Testis (tissue), 3 donors: ENCODE measurements around the gene ASTL. TPM values are rescaled to one million over a fixed set of nuclear protein-coding genes. Genes with fewer than 3 reads are reported as not detected.
A peak's percentile ranks its signal among the peaks of the same experiment; 100 is the strongest.

Experiments used
- DNase-seq: peaks from one replicate; pipeline ENCODE4 v3.0.0-alpha.2; 2019
- H3K27ac ChIP-seq, 2 donors: fragments of 200-600 bp; sonication (generic); one replicate each; pipeline ENCODE4 v1.5.1; 2019
- H3K27me3 ChIP-seq: fragments of 200-600 bp; sonication (generic); one replicate; pipeline ENCODE4 v1.5.1; 2019
- H3K36me3 ChIP-seq: fragments of 200-600 bp; sonication (generic); one replicate; pipeline ENCODE4 v1.5.1; 2017; ENCODE audit warnings: low read depth; ENCODE audit errors: missing control alignments
- H3K4me1 ChIP-seq: fragments of 200-600 bp; sonication (generic); one replicate; pipeline ENCODE4 v1.5.1; 2019
- H3K4me3 ChIP-seq, 2 donors: fragments of 200-600 bp; sonication (generic); one replicate each; pipeline ENCODE4 v1.5.1; 2017 to 2019
- H3K9me3 ChIP-seq: fragments of 200-600 bp; sonication (generic); one replicate; pipeline ENCODE4 v1.5.1; 2017
- CTCF ChIP-seq, 3 experiments: fragments of 450-650 bp in 2 of 3; fragments of 200-600 bp in 1 of 3; sonication (generic) in 1 of 3; IDR thresholded peaks; one replicate each; pipeline ENCODE4 v1.5.1; 2016 to 2019; ENCODE audit warnings: antibody characterized with exemption in 3 of 3, mild to moderate bottlenecking in 2 of 3, moderate library complexity in 1 of 3
- POLR2A ChIP-seq: fragments of 450-650 bp; IDR thresholded peaks from one replicate; pipeline ENCODE4 v1.6.1; 2017; ENCODE audit warnings: antibody characterized with exemption, mild to moderate bottlenecking, moderate library complexity
- WGBS, 2 donors: methylation state at CpG; one replicate each; pipeline ENCODE4 v1.1.5; 2018; 5-methylcytosine and 5-hydroxymethylcytosine counted together
- intact Hi-C: fragments of 100-400 bp; cut with DNase I; formaldehyde crosslinking; loops from one replicate; pipeline ENCODE4 v1.15.1; 2023; ENCODE audit warnings: low total_unique reads
- polyA plus RNA-seq: library from polyadenylated mRNA; stranded (reverse); fragments of 350-450 nt; fragmentation: Illumina TruSeq; extraction: RNeasy Lipid Tissue Mini Kit (QIAGEN cat#74804); gene quantifications from one replicate; pipeline ENCODE4 v1.2.3, GENCODE V29; 2014; ENCODE audit warnings: low read depth, low replicate concordance; ENCODE audit not compliant: insufficient read depth
- total RNA-seq, 2 donors: library from RNA; depleted of rRNA; stranded (reverse); fragments of >200 nt; gene quantifications; one replicate each; pipeline ENCODE4 v1.2.3, GENCODE V29; 2016

Gene ASTL
- total and polyA plus RNA-seq, 3 donors from 2014 or later, result 0.58 to 1.6 (median 0.87) TPM

DNA sequence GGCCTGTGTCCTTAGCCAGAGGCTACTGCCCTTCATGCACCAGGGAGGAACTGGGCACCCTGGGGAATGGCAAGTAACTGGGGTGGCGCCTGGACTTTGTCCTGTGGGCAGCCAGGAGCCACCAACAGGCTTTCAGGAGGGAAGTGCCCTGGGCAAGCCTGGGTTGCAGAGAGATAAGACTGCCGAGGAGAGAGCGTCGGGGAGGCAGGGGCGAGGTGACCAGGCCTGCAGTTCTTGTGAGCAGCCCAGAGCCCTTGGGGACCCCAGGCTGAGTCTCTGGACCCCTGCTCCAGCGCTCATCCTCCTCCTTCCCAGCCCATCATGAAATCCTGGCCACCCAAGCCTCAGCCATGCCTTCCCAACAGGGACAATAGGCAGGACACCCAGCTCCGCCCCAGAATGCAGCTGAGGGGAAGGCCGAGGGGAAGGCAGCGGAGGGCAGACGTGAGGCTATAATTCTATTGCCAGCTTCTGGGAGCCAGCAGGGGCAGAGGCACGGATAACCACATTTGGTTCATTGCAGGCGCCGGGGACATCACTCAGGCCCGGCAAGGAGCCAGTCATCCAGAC is 47.1 kb downstream of the ASTL start:
- no peaks in the 10 kb centered on the region for H3K36me3 ChIP-seq
- WGBS, 2 donors, result 71 to 97% methylated on average over 7 to 14 of the region's 14 CpGs
- no peaks in the 10 kb centered on the region for H3K27me3 ChIP-seq
- no peak for DNase-seq
- intact Hi-C loops, result no loop called here
- no peak for TF ChIP-seq POLR2A
- TF ChIP-seq CTCF (IDR thresholded peaks at IDR 0.05), result no peak
- H3K9me3 ChIP-seq, result no peaks in the 10 kb centered on the region
- no peak overlapping the region for H3K27ac ChIP-seq
- no peaks in the 10 kb centered on the region for H3K4me1 ChIP-seq
- no peak overlapping the region for H3K4me3 ChIP-seq

DNA sequence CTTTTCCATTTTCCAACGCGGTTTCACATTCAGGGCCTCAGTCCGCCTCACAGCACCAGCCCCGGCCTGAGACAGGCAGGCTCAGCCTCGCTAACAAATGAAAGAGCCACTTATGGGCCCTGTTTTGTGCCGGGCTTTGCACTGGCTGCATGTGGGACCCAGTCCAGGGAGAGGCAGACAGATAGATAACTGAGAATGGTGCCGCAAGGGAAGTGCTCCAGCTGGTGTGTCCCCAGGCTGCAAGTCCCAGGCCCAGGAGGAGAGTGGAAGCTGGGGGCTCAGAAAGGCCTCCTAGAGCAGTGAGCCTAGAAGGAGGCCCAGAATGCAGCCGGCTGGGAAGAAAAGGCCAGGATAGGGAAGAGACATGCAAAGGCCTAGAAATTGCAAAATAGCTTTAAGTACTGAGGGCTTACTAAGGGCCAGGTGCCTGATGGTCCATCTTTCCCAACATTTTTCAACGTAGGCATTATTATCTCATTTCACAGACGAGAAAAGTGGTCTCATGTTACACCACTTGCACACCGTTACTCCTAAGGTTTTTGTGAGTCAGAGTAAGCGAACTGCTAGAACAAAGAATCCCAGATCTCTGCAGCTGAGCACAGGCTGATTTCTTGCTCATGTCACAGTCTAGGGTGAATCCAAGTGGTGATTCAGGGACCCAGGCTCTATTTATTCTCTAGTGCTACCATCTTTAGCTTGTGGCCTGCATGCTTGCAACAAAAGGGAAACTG is 47.9 kb downstream of the ASTL start:
- no peak overlapping the region for H3K27ac ChIP-seq
- H3K4me3 ChIP-seq, result no peak overlapping the region
- intact Hi-C loops, result no loop called here
- DNase-seq, result no peak
- H3K4me1 ChIP-seq, result no peaks in the 10 kb centered on the region
- TF ChIP-seq POLR2A, result no peak
- no peak for TF ChIP-seq CTCF (IDR thresholded peaks at IDR 0.05)
- H3K36me3 ChIP-seq, result no peaks in the 10 kb centered on the region
- no peaks in the 10 kb centered on the region for H3K27me3 ChIP-seq
- WGBS, 2 donors, result 88 to 89% methylated on average over 9 to 12 of the region's 12 CpGs
- no peaks in the 10 kb centered on the region for H3K9me3 ChIP-seq

- 68 to 75% methylated on average over 22 of the region's 22 CpGs for WGBS, 2 donors
- no peaks in the 10 kb centered on the region for H3K36me3 ChIP-seq
- H3K4me3 ChIP-seq, result no peak overlapping the region
- peak; percentile 41 for DNase-seq
- no peak for TF ChIP-seq POLR2A
- no peak for TF ChIP-seq CTCF (IDR thresholded peaks at IDR 0.05)
- no peaks in the 10 kb centered on the region for H3K9me3 ChIP-seq
- no peaks in the 10 kb centered on the region for H3K4me1 ChIP-seq
- H3K27ac ChIP-seq, result no peak overlapping the region
- no peaks in the 10 kb centered on the region for H3K27me3 ChIP-seq
- intact Hi-C loops, result no loop called here
Measured at GRCh38 chr2:96089356-96090195, 48.7 kb downstream of the ASTL start.

DNA sequence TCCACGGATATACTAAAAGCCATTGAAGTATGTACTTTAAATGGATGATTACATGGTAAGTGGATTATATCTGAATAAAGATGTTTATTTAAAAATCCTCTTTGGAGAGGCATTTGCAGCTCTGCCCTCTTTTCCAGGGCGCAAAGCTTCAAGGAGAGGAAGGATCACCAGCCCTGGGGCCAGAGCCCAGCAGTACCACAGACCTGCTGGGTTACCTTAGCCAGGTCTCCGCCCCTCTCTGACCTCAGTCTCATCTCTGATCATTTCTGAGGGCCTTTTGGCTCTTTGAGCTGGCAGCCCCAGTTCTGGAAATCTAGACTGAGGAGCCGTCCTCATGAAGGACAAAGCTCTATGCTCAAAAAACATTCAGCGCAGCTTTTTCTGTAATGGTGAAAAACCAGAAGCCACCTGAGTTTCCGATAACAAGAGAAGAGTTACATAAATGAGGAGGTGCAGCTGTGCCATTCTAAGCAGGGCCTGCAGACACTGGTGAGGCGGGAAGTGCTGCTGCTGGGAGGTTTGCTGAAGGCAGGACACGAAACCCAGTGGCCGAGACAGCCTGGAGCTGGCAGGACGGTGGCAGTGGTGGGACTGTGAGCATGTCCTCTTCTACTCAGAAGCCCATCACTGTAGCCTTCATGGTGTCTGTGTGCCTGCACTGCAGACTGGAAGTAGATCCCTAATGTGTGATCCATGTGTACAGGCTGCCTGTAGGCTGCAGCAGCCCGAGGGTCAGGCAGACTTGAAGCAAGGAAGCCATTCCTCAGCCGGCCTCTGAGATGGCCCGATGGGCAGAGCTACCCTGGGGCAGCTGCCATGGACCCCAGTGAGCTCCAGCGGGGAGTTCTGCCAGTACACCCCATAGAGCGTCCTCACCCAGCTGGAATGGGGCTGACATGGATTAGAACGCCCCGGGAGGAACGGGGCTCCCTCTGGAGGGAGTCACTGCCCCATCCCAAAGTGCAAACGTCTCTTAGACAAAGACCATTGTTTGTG is 49.7 kb downstream of the ASTL start:
- Histone ChIP-seq H3K27me3 (no peaks in the 10 kb centered on the region), H3K36me3 (no peaks in the 10 kb centered on the region), H3K27ac (no peak overlapping the region), H3K9me3 (no peaks in the 10 kb centered on the region), H3K4me1 (peaks cover 1% of the 10 kb centered on the region), H3K4me3 (no peak overlapping the region)
- DNase-seq, result no peak
- intact Hi-C loops, result no loop called here
- WGBS, 2 donors, result 90 to 93% methylated on average over 10 to 19 of the region's 19 CpGs
- TF ChIP-seq CTCF (IDR thresholded peaks at IDR 0.05), result no peak
- no peak for TF ChIP-seq POLR2A
